ENCODE measurements around the gene ABI3.

DNA sequence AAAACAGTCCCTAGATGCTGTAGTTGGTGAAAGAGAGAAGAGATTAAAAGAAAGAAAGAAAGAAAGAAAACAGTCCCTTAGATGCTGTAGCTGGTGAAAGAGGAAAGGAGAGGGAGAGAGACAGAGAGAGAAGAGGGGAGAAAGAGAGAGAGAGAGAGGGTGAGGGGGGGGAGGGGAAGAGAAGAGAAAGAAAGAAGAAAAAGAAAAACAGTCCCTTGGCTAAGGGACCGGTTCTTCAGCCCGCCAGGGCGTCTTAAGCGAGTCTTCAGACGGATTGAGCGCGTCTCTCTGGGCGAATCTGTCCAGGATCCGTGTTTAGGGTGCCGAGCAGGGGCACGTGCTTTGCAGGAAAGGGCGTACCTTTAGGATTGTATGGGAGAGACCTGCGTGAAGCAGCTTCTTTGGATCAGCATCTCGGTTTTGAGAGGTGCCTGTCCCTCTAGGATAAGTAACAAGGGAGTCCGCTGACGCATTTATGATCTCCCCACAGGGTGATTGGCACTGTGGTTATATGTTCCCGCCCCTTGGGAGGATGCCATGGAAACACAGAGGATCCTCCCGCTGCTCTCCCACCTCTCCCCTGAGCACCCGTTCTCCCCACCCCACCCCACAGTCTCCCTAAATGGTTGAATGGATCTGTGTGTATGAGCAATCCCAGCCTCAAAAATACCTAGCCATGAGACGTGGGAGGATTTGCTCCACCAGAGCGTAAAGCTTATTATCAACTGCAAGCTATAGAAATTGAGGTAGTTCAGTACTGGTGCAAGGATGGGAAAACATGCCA is 16.8 kb upstream of the ABI3 start:
- TF ChIP-seq POLR2AphosphoS5 (IDR thresholded peaks at IDR 0.05; ENCODE audit: control insufficient read depth, insufficient read depth, low read depth, low read length) (no peak), ZNF282 (CRISPR knock-in tag; IDR thresholded peaks at IDR 0.05) (no peak), ARHGAP35 (IDR thresholded peaks at IDR 0.05; ENCODE audit: partially characterized antibody) (peak; percentile 76), GATA2 (CRISPR knock-in tag; IDR thresholded peaks at IDR 0.05) (no peak), NFE2 (IDR thresholded peaks at IDR 0.05; ENCODE audit: low read depth) (no peak), RFX1 (IDR thresholded peaks at IDR 0.05) (peak; percentile 81), MBD2 (IDR thresholded peaks at IDR 0.05; ENCODE audit: borderline replicate concordance, low read depth) (no peak)
- TF ChIP-seq, protein P1, sequence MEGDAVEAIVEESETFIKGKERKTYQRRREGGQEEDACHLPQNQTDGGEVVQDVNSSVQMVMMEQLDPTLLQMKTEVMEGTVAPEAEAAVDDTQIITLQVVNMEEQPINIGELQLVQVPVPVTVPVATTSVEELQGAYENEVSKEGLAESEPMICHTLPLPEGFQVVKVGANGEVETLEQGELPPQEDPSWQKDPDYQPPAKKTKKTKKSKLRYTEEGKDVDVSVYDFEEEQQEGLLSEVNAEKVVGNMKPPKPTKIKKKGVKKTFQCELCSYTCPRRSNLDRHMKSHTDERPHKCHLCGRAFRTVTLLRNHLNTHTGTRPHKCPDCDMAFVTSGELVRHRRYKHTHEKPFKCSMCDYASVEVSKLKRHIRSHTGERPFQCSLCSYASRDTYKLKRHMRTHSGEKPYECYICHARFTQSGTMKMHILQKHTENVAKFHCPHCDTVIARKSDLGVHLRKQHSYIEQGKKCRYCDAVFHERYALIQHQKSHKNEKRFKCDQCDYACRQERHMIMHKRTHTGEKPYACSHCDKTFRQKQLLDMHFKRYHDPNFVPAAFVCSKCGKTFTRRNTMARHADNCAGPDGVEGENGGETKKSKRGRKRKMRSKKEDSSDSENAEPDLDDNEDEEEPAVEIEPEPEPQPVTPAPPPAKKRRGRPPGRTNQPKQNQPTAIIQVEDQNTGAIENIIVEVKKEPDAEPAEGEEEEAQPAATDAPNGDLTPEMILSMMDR (IDR thresholded peaks at IDR 0.05 in 2 of 3, conservative IDR thresholded peaks at IDR 0.05 in 1 of 3; ENCODE audit: insufficient read depth in 2 of 3, low read depth in 1 of 3, low read length in 3 of 3): no peak
- TF ChIP-seq, protein P2, sequence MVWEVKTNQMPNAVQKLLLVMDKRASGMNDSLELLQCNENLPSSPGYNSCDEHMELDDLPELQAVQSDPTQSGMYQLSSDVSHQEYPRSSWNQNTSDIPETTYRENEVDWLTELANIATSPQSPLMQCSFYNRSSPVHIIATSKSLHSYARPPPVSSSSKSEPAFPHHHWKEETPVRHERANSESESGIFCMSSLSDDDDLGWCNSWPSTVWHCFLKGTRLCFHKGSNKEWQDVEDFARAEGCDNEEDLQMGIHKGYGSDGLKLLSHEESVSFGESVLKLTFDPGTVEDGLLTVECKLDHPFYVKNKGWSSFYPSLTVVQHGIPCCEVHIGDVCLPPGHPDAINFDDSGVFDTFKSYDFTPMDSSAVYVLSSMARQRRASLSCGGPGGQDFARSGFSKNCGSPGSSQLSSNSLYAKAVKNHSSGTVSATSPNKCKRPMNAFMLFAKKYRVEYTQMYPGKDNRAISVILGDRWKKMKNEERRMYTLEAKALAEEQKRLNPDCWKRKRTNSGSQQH (CRISPR knock-in tag; IDR thresholded peaks at IDR 0.05): no peak
- TF ChIP-seq, protein P3, sequence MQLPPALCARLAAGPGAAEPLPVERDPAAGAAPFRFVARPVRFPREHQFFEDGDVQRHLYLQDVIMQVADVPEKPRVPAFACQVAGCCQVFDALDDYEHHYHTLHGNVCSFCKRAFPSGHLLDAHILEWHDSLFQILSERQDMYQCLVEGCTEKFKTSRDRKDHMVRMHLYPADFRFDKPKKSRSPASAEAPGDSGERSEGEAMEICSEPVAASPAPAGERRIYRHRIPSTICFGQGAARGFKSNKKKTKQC (CRISPR knock-in tag; IDR thresholded peaks at IDR 0.05): no peak

Data from K562 (cell line).